Astrocyte of the hippocampus (primary cell): Measurements from ENCODE around the gene LCE1D.

Experiments
- DNase-seq: peaks from one replicate; pipeline ENCODE4 v3.0.0; 2011; ENCODE audit warnings: low read depth, low spot score

The LCE1D gene

GRCh38 chr1:152811671-152812070 lies 15.2 kb downstream of the LCE1D start, which contains the start of gene LCE1B:
Gene LCE1B (plus strand): TSS chr1:152811971. CDS start chr1:152812447, 476 bp downstream.
- DNase-seq = no peak

DNA sequence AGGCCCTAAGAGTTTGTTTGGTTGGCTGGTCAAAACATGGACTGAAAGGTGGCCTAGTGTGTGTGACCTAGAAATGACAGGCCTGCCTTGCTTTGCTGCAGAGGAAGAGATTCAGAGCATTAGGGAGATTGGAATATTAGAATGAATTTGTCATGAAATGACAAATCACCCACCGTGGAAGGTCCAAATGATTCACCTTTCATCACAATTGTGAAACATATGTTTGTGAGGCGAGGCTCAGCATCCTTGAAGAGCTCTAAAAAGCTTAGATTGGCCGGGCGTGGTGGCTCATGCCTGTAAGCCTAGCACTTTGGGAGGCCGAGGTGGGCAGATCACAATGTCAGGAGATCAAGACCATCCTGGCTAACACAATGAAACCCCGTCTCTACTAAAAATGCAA lies 20.8 kb downstream of the LCE1D start:
- DNase-seq = no peak

GRCh38 chr1:152823294-152823693 lies 26.8 kb downstream of the LCE1D start:
- DNase-seq = no peak

DNA sequence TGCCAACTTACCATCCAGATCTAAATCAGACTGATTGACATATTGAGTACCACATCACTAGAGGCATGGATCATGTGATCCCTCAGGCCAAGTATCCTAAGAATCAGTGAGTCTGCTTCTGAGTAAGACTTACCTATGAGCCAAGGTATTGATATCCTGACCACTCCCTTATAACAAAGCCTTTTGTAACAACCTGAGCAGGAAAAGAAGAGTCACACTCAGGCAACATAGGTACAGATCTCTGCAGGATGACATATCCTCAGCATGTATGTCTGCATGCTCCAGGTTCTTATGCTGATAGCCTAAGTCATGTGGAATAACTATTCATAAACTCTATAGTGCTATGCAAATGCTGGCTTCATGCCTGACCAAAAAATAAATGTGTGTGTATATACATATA lies 28.4 kb downstream of the LCE1D start:
- DNase-seq = no peak

DNA sequence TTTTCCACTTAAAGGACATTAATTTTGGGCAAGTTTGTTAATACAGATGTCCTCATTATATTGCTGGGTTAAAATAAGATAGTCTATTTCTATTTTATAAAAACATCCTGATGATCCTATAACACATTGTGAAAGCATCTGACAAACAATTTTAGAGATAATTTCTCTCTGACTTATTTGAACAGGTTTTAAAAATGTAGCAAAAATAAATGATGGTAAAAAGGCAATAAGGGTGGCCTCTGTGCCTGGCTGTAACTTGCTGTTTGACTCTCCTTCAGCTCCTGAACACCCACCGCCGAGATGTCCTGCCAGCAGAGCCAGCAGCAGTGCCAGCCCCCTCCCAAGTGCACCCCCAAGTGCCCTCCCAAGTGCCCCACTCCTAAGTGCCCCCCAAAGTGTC lies 30.7 kb downstream of the LCE1D start, which contains the start of gene LCE1A:
Gene LCE1A, plus strand, starts transcription at position 301 of the 400 bp plus-strand sequence. Its CDS starts 0 bp downstream, at position 301.
- DNase-seq = no peak

GRCh38 chr1:152836870-152837269 lies 40.3 kb downstream of the LCE1D start:
- DNase-seq = no peak

DNA sequence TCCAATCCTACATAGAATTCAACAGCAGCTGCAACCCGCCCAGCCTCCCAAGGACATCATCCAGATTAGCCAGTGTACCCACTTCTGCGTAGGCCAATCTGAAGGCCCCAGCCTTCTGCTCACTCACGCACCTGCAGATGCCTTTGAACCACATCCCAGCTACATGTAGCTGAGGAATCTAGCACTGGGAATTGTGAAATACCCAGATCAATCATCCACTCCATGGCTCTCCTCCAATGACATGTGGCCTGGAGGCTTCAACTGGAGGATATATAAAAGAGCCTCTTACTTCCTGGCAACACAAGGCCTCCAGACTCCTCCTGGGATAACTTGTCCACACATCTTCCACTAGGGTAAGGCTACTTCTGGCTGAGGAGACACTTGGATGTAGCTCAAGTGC lies 46.0 kb downstream of the LCE1D start, which contains the start of gene LCE6A:
Gene LCE6A, plus strand, starts transcription at position 301 of the 400 bp plus-strand sequence. CDS start 665 bp downstream, outside the sequence.
- DNase-seq = no peak
